ENCODE data around the gene WNT3A.

Gene WNT3A

GRCh38 chr1:228048659-228049298 is 42.0 kb downstream of the WNT3A start:
- Histone ChIP-seq H3K4me3 (no peak overlapping the region), H3K9ac (ENCODE audit: insufficient read length) (no peak overlapping the region), H3K27ac (no peak overlapping the region), H3K9me3 (ENCODE audit: low read depth, low read length) (no peaks in the 10 kb centered on the region), H3K36me3 (ENCODE audit: insufficient read depth, low read length) (no peaks in the 10 kb centered on the region)
- no peak for TF ChIP-seq FOXP2 (optimal IDR thresholded peaks at IDR 0.05; ENCODE audit: control extremely low read depth, extremely low read length, insufficient read depth)
- DNase-seq (ENCODE audit: low read depth, low spot score): no peak

- H3K4me3 ChIP-seq: no peak overlapping the region
- DNase-seq (ENCODE audit: low read depth, low spot score): no peak
- no peak overlapping the region for H3K27ac ChIP-seq
- TF ChIP-seq POLR2AphosphoS5 (IDR thresholded peaks at IDR 0.05; ENCODE audit: borderline replicate concordance, low read depth, low read length) (no peak), EZH2 (IDR thresholded peaks at IDR 0.05) (no peak), FOXP2 (optimal IDR thresholded peaks at IDR 0.05; ENCODE audit: control extremely low read depth, extremely low read length, insufficient read depth) (no peak)
- no peaks in the 10 kb centered on the region for H3K36me3 ChIP-seq (ENCODE audit: insufficient read depth, low read length)
- no peaks in the 10 kb centered on the region for H3K9me3 ChIP-seq (ENCODE audit: low read depth, low read length)
- H3K9ac ChIP-seq (ENCODE audit: insufficient read length): no peak overlapping the region
Observed at GRCh38 chr1:228050571-228051231, 43.9 kb downstream of the WNT3A start.

- H3K9me3 ChIP-seq (ENCODE audit: low read depth, low read length): no peaks in the 10 kb centered on the region
- no peak for DNase-seq (ENCODE audit: low read depth, low spot score)
- H3K27ac ChIP-seq: no peak overlapping the region
- no peak overlapping the region for H3K4me3 ChIP-seq
- no peak overlapping the region for H3K9ac ChIP-seq (ENCODE audit: insufficient read length)
- TF ChIP-seq FOXP2 (optimal IDR thresholded peaks at IDR 0.05; ENCODE audit: control extremely low read depth, extremely low read length, insufficient read depth) (no peak), EZH2 (IDR thresholded peaks at IDR 0.05) (no peak), POLR2AphosphoS5 (IDR thresholded peaks at IDR 0.05; ENCODE audit: borderline replicate concordance, low read depth, low read length) (no peak)
- no peaks in the 10 kb centered on the region for H3K36me3 ChIP-seq (ENCODE audit: insufficient read depth, low read length)
Observed at GRCh38 chr1:228058172-228058948, 51.6 kb downstream of the WNT3A start.

DNA sequence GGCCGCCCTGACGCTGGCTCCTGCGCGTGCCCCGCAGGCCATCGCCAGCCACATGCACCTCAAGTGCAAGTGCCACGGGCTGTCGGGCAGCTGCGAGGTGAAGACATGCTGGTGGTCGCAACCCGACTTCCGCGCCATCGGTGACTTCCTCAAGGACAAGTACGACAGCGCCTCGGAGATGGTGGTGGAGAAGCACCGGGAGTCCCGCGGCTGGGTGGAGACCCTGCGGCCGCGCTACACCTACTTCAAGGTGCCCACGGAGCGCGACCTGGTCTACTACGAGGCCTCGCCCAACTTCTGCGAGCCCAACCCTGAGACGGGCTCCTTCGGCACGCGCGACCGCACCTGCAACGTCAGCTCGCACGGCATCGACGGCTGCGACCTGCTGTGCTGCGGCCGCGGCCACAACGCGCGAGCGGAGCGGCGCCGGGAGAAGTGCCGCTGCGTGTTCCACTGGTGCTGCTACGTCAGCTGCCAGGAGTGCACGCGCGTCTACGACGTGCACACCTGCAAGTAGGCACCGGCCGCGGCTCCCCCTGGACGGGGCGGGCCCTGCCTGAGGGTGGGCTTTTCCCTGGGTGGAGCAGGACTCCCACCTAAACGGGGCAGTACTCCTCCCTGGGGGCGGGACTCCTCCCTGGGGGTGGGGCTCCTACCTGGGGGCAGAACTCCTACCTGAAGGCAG is 52.3 kb downstream of the WNT3A start:
- TF ChIP-seq FOXP2 (optimal IDR thresholded peaks at IDR 0.05; ENCODE audit: control extremely low read depth, extremely low read length, insufficient read depth) (no peak), EZH2 (IDR thresholded peaks at IDR 0.05) (no peak), POLR2AphosphoS5 (IDR thresholded peaks at IDR 0.05; ENCODE audit: borderline replicate concordance, low read depth, low read length) (no peak)
- no peak for DNase-seq (ENCODE audit: low read depth, low spot score)
- H3K9me3 ChIP-seq (ENCODE audit: low read depth, low read length): no peaks in the 10 kb centered on the region
- no peak overlapping the region for H3K27ac ChIP-seq
- H3K9ac ChIP-seq (ENCODE audit: insufficient read length): no peak overlapping the region
- no peaks in the 10 kb centered on the region for H3K36me3 ChIP-seq (ENCODE audit: insufficient read depth, low read length)
- H3K4me3 ChIP-seq: peak overlapping the region; percentile 71

GRCh38 chr1:228059634-228060457 is 53.0 kb downstream of the WNT3A start:
- Histone ChIP-seq H3K9me3 (ENCODE audit: low read depth, low read length) (no peaks in the 10 kb centered on the region), H3K27ac (no peak overlapping the region), H3K4me3 (peak overlapping the region; percentile 71), H3K9ac (ENCODE audit: insufficient read length) (no peak overlapping the region), H3K36me3 (ENCODE audit: insufficient read depth, low read length) (no peaks in the 10 kb centered on the region)
- peak; percentile 5 for DNase-seq (ENCODE audit: low read depth, low spot score)
- no peak for TF ChIP-seq POLR2AphosphoS5 (IDR thresholded peaks at IDR 0.05; ENCODE audit: borderline replicate concordance, low read depth, low read length)
- no peak for TF ChIP-seq EZH2 (IDR thresholded peaks at IDR 0.05)
- no peak for TF ChIP-seq FOXP2 (optimal IDR thresholded peaks at IDR 0.05; ENCODE audit: control extremely low read depth, extremely low read length, insufficient read depth)

DNA sequence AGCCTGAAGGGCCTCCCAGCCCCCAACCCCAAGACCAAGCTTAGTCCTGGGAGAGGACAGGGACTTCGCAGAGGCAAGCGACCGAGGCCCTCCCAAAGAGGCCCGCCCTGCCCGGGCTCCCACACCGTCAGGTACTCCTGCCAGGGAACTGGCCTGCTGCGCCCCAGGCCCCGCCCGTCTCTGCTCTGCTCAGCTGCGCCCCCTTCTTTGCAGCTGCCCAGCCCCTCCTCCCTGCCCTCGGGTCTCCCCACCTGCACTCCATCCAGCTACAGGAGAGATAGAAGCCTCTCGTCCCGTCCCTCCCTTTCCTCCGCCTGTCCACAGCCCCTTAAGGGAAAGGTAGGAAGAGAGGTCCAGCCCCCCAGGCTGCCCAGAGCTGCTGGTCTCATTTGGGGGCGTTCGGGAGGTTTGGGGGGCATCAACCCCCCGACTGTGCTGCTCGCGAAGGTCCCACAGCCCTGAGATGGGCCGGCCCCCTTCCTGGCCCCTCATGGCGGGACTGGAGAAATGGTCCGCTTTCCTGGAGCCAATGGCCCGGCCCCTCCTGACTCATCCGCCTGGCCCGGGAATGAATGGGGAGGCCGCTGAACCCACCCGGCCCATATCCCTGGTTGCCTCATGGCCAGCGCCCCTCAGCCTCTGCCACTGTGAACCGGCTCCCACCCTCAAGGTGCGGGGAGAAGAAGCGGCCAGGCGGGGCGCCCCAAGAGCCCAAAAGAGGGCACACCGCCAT is 53.8 kb downstream of the WNT3A start:
- H3K4me3 ChIP-seq: peak overlapping the region; percentile 71
- no peak for DNase-seq (ENCODE audit: low read depth, low spot score)

GRCh38 chr1:228061411-228062084 is 54.8 kb downstream of the WNT3A start:
- DNase-seq (ENCODE audit: low read depth, low spot score): no peak
- Histone ChIP-seq H3K36me3 (ENCODE audit: insufficient read depth, low read length) (no peaks in the 10 kb centered on the region), H3K9me3 (ENCODE audit: low read depth, low read length) (no peaks in the 10 kb centered on the region), H3K9ac (ENCODE audit: insufficient read length) (no peak overlapping the region), H3K4me3 (no peak overlapping the region), H3K27ac (no peak overlapping the region)
- TF ChIP-seq POLR2AphosphoS5 (IDR thresholded peaks at IDR 0.05; ENCODE audit: borderline replicate concordance, low read depth, low read length): no peak
- TF ChIP-seq FOXP2 (optimal IDR thresholded peaks at IDR 0.05; ENCODE audit: control extremely low read depth, extremely low read length, insufficient read depth): no peak
- no peak for TF ChIP-seq EZH2 (IDR thresholded peaks at IDR 0.05)

More for the DNA sequence above, 53.8 kb downstream of the WNT3A start:
- H3K27ac ChIP-seq: no peak overlapping the region
- H3K9ac ChIP-seq (ENCODE audit: insufficient read length): no peak overlapping the region
- TF ChIP-seq EZH2 (IDR thresholded peaks at IDR 0.05): no peak
- no peak for TF ChIP-seq FOXP2 (optimal IDR thresholded peaks at IDR 0.05; ENCODE audit: control extremely low read depth, extremely low read length, insufficient read depth)
- TF ChIP-seq POLR2AphosphoS5 (IDR thresholded peaks at IDR 0.05; ENCODE audit: borderline replicate concordance, low read depth, low read length): no peak
- no peaks in the 10 kb centered on the region for H3K36me3 ChIP-seq (ENCODE audit: insufficient read depth, low read length)
- H3K9me3 ChIP-seq (ENCODE audit: low read depth, low read length): no peaks in the 10 kb centered on the region
